CD4-positive, alpha-beta memory T cell (primary cell): ENCODE results near the gene FAM229A. TPM values are rescaled to one million over a fixed set of nuclear protein-coding genes. Genes with fewer than 3 reads are reported as not detected.
A peak's percentile ranks its signal among the peaks of the same experiment; 100 is the strongest.
"Not testable (repeated sequence)": the region's sequence is repeated elsewhere in the genome, so short reads cannot be mapped to it uniquely, and the experiment has no call there.

ENCODE experiments used
- CTCF ChIA-PET: fragments of 350-600 bp; sonication (Branson Sonifier 250); formaldehyde crosslinking; loops from one replicate; lab custom pipeline; 2021; ENCODE audit warnings: inconsistent platforms; ENCODE audit not compliant: partially characterized antibody; lab: Charles Lee
- POLR2A ChIA-PET: fragments of 350-600 bp; sonication (Branson Sonifier 250); formaldehyde crosslinking; loops from one replicate; lab custom pipeline; 2021; ENCODE audit not compliant: partially characterized antibody; lab: Charles Lee
- DNase-seq, 5 donors: peaks; one replicate each; pipeline versions ENCODE4 v3.0.0 to v3.0.0-alpha.2; 2020 to 2022; ENCODE audit warnings: mixed read lengths in 1 of 5
- H3K27ac ChIP-seq: one replicate; pipeline ENCODE4 v1.7.0; 2013; ENCODE audit warnings: low read depth, low read length
- H3K27me3 ChIP-seq: 2 replicates; pipeline ENCODE4 v1.7.0; 2013; ENCODE audit warnings: mild to moderate bottlenecking, low read length, moderate library complexity; ENCODE audit not compliant: insufficient read depth
- H3K36me3 ChIP-seq: 2 replicates; pipeline ENCODE4 v1.7.0; 2013; ENCODE audit warnings: mild to moderate bottlenecking, low read length, moderate library complexity; ENCODE audit not compliant: insufficient read depth
- H3K4me1 ChIP-seq: 2 replicates; pipeline ENCODE4 v1.7.0; 2013; ENCODE audit warnings: mild to moderate bottlenecking, low read length, moderate library complexity; ENCODE audit not compliant: insufficient read depth
- H3K4me3 ChIP-seq, 2 donors: one replicate each; pipeline ENCODE4 v1.7.0; 2013; ENCODE audit warnings: low read length in 2 of 2, mild to moderate bottlenecking in 1 of 2
- H3K9me3 ChIP-seq, 2 donors: one replicate each; pipeline ENCODE4 v1.7.0; 2013; ENCODE audit warnings: low read length in 2 of 2, control low read depth in 1 of 2; ENCODE audit not compliant: control insufficient read depth in 1 of 2
- H3K27ac Mint-ChIP-seq, 7 donors: one replicate each; pipeline ENCODE4 v1.8.0; 2020 to 2021; ENCODE audit warnings: mixed read lengths in 7 of 7, mild to moderate bottlenecking in 6 of 7, inconsistent platforms in 3 of 7, moderate library complexity in 3 of 7
- H3K27me3 Mint-ChIP-seq, 2 donors: one replicate each; pipeline ENCODE4 v1.8.0; 2020 to 2021; ENCODE audit warnings: mixed read lengths in 2 of 2
- H3K36me3 Mint-ChIP-seq, 2 donors: one replicate each; pipeline ENCODE4 v1.8.0; 2020 to 2021; ENCODE audit warnings: mixed read lengths in 2 of 2, inconsistent platforms in 1 of 2, mild to moderate bottlenecking in 1 of 2
- H3K4me1 Mint-ChIP-seq, 4 donors: one replicate each; pipeline ENCODE4 v1.8.0; 2020 to 2021; ENCODE audit warnings: mixed read lengths in 4 of 4, mild to moderate bottlenecking in 1 of 4
- H3K4me3 Mint-ChIP-seq, 8 donors: one replicate each; pipeline ENCODE4 v1.8.0; 2020 to 2021; ENCODE audit warnings: mixed read lengths in 8 of 8, mild to moderate bottlenecking in 7 of 8, moderate library complexity in 6 of 8, inconsistent platforms in 3 of 8
- H3K9me3 Mint-ChIP-seq, 8 donors: one replicate each; pipeline ENCODE4 v1.8.0; 2020 to 2021; ENCODE audit warnings: mixed read lengths in 8 of 8, mild to moderate bottlenecking in 5 of 8, inconsistent platforms in 3 of 8, moderate library complexity in 1 of 8
- intact Hi-C: fragments of 100-400 bp; cut with micrococcal nuclease; formaldehyde crosslinking; loops from one replicate; pipeline ENCODE4 v1.15.1; 2023
- polyA plus RNA-seq, 2 donors: library from polyadenylated mRNA; unstranded; fragments of 300-500 nt; fragmentation: Illumina TruSeq; gene quantifications; one replicate each; pipeline ENCODE4 v1.2.3, GENCODE V29; 2021
- total RNA-seq, 2 experiments: library from RNA; stranded (reverse); gene quantifications; one replicate each; pipeline ENCODE4 v1.2.3, GENCODE V29; 2021

Gene FAM229A
- total and polyA plus RNA-seq, 4 experiments from 2014 or later = 0.39 to 34.6 (median 32.2) TPM; not detected in 1

DNA sequence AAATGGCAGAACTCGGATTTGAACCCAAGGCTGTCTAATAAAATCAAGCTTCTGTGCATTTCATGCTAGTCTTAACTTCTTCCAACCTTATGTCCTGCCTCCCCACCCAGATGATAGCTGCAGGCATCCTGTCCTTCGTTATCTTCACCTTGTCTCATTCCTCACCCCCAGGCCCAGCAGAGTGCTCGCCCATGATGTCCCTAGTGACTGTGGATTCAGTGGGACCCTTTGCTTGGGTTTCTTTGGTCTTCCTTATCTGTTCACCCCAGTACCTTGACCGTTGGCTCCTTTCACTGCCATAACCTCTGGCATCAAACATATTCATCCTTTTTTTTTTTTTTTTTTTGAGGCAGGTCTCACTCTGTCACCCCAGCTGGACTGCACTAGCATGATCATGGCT is 37.6 kb upstream of the FAM229A start:
- POLR2A ChIA-PET = interaction anchor here (1.3 kb wide), 1 partner anchor 64 kb away, joined by 3 read pairs; the partner anchor contains the start of gene MARCKSL1
- Mint-ChIP-seq H3K36me3 (no peaks in the 10 kb centered on the region), H3K4me1 (peaks cover 2 to 5% (median 5%) of the 10 kb centered on the region in 4 donors), H3K27ac (no peak overlapping the region), H3K27me3 (peaks cover 1 to 2% of the 10 kb centered on the region in 2 donors), H3K9me3 (no peaks in the 10 kb centered on the region), H3K4me3 (no peak overlapping the region)
- Histone ChIP-seq H3K4me1 (peaks cover 4% of the 10 kb centered on the region), H3K27me3 (no peaks in the 10 kb centered on the region), H3K9me3 (no peaks in the 10 kb centered on the region), H3K27ac (no peak overlapping the region), H3K4me3 (no peak overlapping the region), H3K36me3 (no peaks in the 10 kb centered on the region)
- DNase-seq = no peak
- intact Hi-C loops = loop anchor here (2.0 kb wide), 1 partner anchor 473 kb away; no protein-coding TSS in a partner anchor
- CTCF ChIA-PET = interaction anchor here (0.7 to 4.4 kb wide), 16 partner anchors 8 to 375 kb away, joined by 3 to 40 read pairs (median 4); no protein-coding TSS in a partner anchor

DNA sequence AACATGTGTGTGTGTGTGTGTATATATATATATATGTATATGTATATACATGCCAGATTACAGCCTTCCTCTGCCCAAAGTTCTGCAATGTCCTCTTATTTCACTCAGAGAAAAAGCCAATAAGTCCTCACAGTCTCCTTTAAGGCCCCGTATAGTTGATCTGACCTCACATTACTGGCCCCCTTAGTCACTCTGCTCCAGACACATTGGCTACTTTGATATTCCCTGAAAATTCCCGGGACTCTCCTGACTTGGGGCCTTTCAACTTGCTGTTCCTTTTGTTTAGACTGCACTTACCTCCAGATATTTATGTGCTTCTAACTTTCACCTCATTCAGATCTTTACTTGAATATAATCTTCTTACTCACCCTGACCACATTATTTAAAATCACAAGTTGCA is 36.1 kb upstream of the FAM229A start:
- no peaks in the 10 kb centered on the region for H3K9me3 ChIP-seq
- no peaks in the 10 kb centered on the region for H3K27me3 ChIP-seq
- Mint-ChIP-seq H3K27me3 (peaks cover 1 to 2% of the 10 kb centered on the region in 2 donors), H3K36me3 (peaks cover 0 to 9% of the 10 kb centered on the region in 2 donors), H3K4me3 (no peak overlapping the region), H3K27ac (no peak overlapping the region), H3K9me3 (no peaks in the 10 kb centered on the region), H3K4me1 (peaks cover 5 to 19% (median 11%) of the 10 kb centered on the region in 4 donors)
- no peak overlapping the region for H3K27ac ChIP-seq
- CTCF ChIA-PET = interaction anchor here (1.2 kb wide), 1 partner anchor 158 kb away, joined by 3 read pairs; no protein-coding TSS in a partner anchor
- intact Hi-C loops = no loop called here
- no peak for DNase-seq
- H3K4me3 ChIP-seq = no peak overlapping the region
- POLR2A ChIA-PET = no interaction called here
- H3K36me3 ChIP-seq = no peaks in the 10 kb centered on the region
- peaks cover 10% of the 10 kb centered on the region for H3K4me1 ChIP-seq

DNA sequence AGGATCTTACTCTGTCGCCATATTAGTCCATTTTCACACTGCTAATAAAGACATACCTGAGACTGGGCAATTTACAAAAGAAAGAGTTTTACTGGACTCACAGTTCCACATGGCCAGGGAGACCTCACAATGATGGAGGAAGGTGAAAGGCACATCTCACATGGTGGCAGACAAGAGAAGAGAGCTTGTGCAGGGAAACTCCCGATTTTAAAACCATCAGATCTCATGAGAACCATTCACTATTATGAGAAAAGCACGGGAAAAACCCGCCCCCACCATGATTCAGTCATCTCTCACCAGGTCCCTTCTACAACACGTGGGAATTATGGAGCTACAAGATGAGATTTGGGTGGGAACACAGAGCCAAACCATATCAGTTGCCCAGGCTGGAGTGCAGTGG is 34.2 kb upstream of the FAM229A start:
- POLR2A ChIA-PET = interaction anchor here (0.8 to 1.4 kb wide), 2 partner anchors 196 to 324 kb away, joined by 3 read pairs; partner anchors contain the start of gene CCDC28B
- CTCF ChIA-PET = interaction anchor here (1.0 kb wide), 1 partner anchor 195 kb away, joined by 3 read pairs; the partner anchor contains the start of gene CCDC28B
- Mint-ChIP-seq H3K4me1 (peaks cover 5 to 25% (median 20%) of the 10 kb centered on the region in 4 donors), H3K36me3 (peaks cover 0 to 17% of the 10 kb centered on the region in 2 donors)
- H3K9me3 Mint-ChIP-seq, H3K27me3 ChIP-seq, H3K36me3 ChIP-seq, H3K27ac Mint-ChIP-seq, H3K27ac ChIP-seq, H3K9me3 ChIP-seq, intact Hi-C loops, DNase-seq, H3K27me3 Mint-ChIP-seq, H3K4me3 Mint-ChIP-seq, H3K4me3 ChIP-seq: not testable (repeated sequence)
- peaks cover 28% of the 10 kb centered on the region for H3K4me1 ChIP-seq

DNA sequence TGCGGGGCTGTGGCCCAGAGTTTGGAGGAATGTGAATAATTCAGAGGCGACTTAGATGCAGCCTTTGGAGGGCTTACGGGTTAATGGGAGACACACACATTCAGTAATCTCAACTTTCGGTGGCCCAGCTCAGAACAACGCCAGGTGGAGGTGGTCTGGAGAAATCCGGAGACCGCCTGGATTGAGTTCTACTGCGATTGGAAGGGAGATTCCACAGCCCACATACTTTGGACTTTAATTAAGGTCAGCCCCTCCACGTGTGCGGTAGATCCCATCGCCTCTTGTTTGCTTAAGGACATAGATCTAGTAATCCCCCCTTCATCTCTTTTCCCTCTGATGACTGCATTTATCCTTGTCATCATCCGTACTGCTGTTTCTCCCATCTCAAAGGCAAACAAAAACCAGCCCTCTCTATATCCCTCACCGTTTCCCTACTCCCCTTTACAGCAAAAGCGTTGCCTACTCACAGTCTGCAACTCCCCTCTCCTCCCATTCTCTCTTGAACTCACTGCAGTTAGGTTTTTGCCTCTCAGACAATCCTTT is 32.7 kb upstream of the FAM229A start:
- Histone ChIP-seq H3K9me3 (no peaks in the 10 kb centered on the region), H3K27me3 (no peaks in the 10 kb centered on the region), H3K4me3 (peak overlapping the region; percentile 87), H3K27ac (peak overlapping the region; percentile 95), H3K36me3 (peaks cover 19% of the 10 kb centered on the region), H3K4me1 (peaks cover 42% of the 10 kb centered on the region)
- ChIA-PET POLR2A (interaction anchor here (0.6 to 2.3 kb wide), 33 partner anchors 10 to 1098 kb away, joined by 3 to 29 read pairs (median 6); partner anchors contain the start of genes CCDC28B, HDAC1, IQCC and KHDRBS1), CTCF (interaction anchor here (0.5 to 2.6 kb wide), 7 partner anchors 16 to 317 kb away, joined by 3 to 17 read pairs (median 3); partner anchors contain the start of gene LCK)
- H3K4me1 Mint-ChIP-seq = peaks cover 5 to 25% (median 19%) of the 10 kb centered on the region in 4 donors
- intact Hi-C loops = loop anchor here (1.0 to 5.0 kb wide), 5 partner anchors 44 to 322 kb away; partner anchors contain the start of genes HDAC1, KPNA6, MARCKSL1 and TMEM39B
- peaks cover 0 to 17% of the 10 kb centered on the region in 2 donors for H3K36me3 Mint-ChIP-seq
- H3K9me3 Mint-ChIP-seq = no peaks in the 10 kb centered on the region
- H3K4me3 Mint-ChIP-seq = peak overlapping the region; percentile 99 to 100 (median 100)
- no peak for DNase-seq
- H3K27ac Mint-ChIP-seq = peak overlapping the region; percentile 92 to 100 (median 100)
- peaks cover 0 to 1% of the 10 kb centered on the region in 2 donors for H3K27me3 Mint-ChIP-seq

DNA sequence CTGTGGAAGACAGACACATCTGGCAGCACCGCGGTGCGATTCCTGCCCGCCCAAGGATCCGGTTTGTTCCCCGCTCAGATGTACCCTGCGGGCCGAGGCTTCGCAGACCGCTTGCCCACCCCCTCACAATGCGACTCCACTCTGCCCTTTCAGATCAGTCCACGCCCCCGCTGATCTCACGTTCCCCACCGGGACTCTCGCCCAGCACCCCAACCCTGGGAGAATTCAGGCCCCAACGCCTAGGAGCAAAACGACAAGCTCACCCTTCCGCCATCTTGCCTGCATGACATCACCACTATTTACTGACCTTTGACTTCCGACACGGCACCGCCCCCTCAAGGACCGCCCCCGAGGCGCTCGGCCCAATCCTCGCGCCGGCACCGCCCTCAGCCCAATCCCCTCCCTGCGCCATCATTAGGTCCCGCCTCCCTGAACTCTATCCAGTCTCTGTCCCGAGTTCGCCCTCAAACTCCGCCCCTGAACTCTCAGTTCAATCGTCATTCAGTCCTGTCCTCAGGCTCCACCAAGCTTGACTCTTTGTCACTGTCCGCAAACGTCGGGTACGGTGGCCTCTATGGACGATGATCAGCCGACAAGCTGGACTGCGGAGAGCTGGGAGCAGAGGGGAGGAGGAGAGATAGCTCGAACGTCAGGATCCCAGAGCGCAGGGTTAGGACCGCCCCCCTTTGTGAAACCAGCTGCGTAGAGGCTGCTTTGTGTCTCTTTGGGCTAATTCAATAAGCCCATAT is 32.0 kb upstream of the FAM229A start, which contains the start of gene BSDC1:
TSS of gene BSDC1 (minus strand) at position 301 of the 749 bp plus-strand sequence. CDS start at position 274, 27 bp downstream.
- no peaks in the 10 kb centered on the region for H3K9me3 ChIP-seq
- peak within 1 kb of the TSS; percentile 95 for H3K27ac ChIP-seq
- H3K36me3 ChIP-seq = peaks cover 25% of the 10 kb centered on the region
- H3K4me3 Mint-ChIP-seq = peak within 1 kb of the TSS; percentile 99 to 100 (median 100)
- H3K4me3 ChIP-seq = peak within 1 kb of the TSS; percentile 87
- peak; percentile 98 to 99 (median 99) for DNase-seq
- H3K9me3 Mint-ChIP-seq = no peaks in the 10 kb centered on the region
- ChIA-PET POLR2A (interaction anchor here (0.6 to 2.3 kb wide), 37 partner anchors 8 to 1098 kb away, joined by 3 to 29 read pairs (median 5); partner anchors contain the start of genes CCDC28B, HDAC1, IQCC and KHDRBS1), CTCF (interaction anchor here (0.5 to 2.6 kb wide), 10 partner anchors 16 to 318 kb away, joined by 3 to 17 read pairs (median 3); partner anchors contain the start of genes LCK and MARCKSL1)
- H3K27me3 ChIP-seq = no peaks in the 10 kb centered on the region
- intact Hi-C loops = loop anchor here (1.0 to 5.0 kb wide), 5 partner anchors 43 to 322 kb away; partner anchors contain the start of genes HDAC1, KPNA6, MARCKSL1 and TMEM39B
- H3K27me3 Mint-ChIP-seq = peaks cover 0 to 1% of the 10 kb centered on the region in 2 donors
- peaks cover 5 to 25% (median 19%) of the 10 kb centered on the region in 4 donors for H3K4me1 Mint-ChIP-seq
- H3K36me3 Mint-ChIP-seq = peaks cover 0 to 17% of the 10 kb centered on the region in 2 donors
- peaks cover 43% of the 10 kb centered on the region for H3K4me1 ChIP-seq
- peak within 1 kb of the TSS; percentile 92 to 100 (median 100) for H3K27ac Mint-ChIP-seq

DNA sequence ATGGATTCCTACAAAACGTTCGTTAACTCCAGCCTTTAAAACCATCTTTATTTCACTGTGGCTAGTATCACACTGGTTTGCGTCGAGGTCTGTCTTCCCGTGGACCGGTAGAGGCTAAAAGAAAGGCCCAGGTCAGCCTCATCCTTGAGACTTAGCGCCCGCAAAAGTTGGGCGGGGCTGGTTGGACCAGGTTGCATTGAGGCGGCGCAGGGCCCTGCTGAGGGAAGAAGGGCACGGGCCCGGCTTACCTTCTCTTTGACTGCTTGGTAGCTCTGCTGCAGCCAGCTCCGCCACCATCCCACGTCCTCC is 31.5 kb upstream of the FAM229A start:
- ChIA-PET CTCF (interaction anchor here (0.6 to 2.6 kb wide), 6 partner anchors 17 to 178 kb away, joined by 3 to 17 read pairs (median 4); partner anchors contain the start of gene MARCKSL1), POLR2A (interaction anchor here (0.6 to 2.3 kb wide), 29 partner anchors 8 to 1097 kb away, joined by 3 to 29 read pairs (median 5); partner anchors contain the start of genes CCDC28B, IQCC, KHDRBS1 and KPNA6)
- intact Hi-C loops = loop anchor here (1.0 to 5.0 kb wide), 5 partner anchors 42 to 321 kb away; partner anchors contain the start of genes HDAC1, KPNA6, MARCKSL1 and TMEM39B
- peak overlapping the region; percentile 99 to 100 (median 100) for H3K4me3 Mint-ChIP-seq
- Histone ChIP-seq H3K27ac (peak overlapping the region; percentile 95), H3K4me1 (peaks cover 43% of the 10 kb centered on the region), H3K36me3 (peaks cover 27% of the 10 kb centered on the region), H3K27me3 (no peaks in the 10 kb centered on the region), H3K4me3 (peak overlapping the region; percentile 70 to 87), H3K9me3 (no peaks in the 10 kb centered on the region)
- H3K27ac Mint-ChIP-seq = peak overlapping the region; percentile 92 to 100 (median 100)
- H3K9me3 Mint-ChIP-seq = no peaks in the 10 kb centered on the region
- DNase-seq = no peak
- H3K36me3 Mint-ChIP-seq = peaks cover 0 to 17% of the 10 kb centered on the region in 2 donors
- H3K4me1 Mint-ChIP-seq = peaks cover 5 to 25% (median 19%) of the 10 kb centered on the region in 4 donors
- peaks cover 0 to 1% of the 10 kb centered on the region in 2 donors for H3K27me3 Mint-ChIP-seq
